SK-N-MC (cell line): ENCODE measurements around the gene MAPKAPK3.

ENCODE experiments used
- EZH2 ChIP-seq: fragments of 200-600 bp; sonication (generic); IDR thresholded peaks from one replicate; pipeline ENCODE4 v1.6.1; 2017; ENCODE audit warnings: antibody characterized with exemption
- FOXP2 ChIP-seq: optimal IDR thresholded peaks from 2 replicates; pipeline ENCODE3; 2011; ENCODE audit warnings: mild to moderate bottlenecking, moderate library complexity; ENCODE audit not compliant: insufficient read depth; ENCODE audit errors: extremely low read length, control extremely low read depth
- POLR2AphosphoS5 ChIP-seq: IDR thresholded peaks from 2 replicates; pipeline ENCODE4 v1.6.1; 2012; ENCODE audit warnings: mild to moderate bottlenecking, low read depth, low read length, borderline replicate concordance

DNA sequence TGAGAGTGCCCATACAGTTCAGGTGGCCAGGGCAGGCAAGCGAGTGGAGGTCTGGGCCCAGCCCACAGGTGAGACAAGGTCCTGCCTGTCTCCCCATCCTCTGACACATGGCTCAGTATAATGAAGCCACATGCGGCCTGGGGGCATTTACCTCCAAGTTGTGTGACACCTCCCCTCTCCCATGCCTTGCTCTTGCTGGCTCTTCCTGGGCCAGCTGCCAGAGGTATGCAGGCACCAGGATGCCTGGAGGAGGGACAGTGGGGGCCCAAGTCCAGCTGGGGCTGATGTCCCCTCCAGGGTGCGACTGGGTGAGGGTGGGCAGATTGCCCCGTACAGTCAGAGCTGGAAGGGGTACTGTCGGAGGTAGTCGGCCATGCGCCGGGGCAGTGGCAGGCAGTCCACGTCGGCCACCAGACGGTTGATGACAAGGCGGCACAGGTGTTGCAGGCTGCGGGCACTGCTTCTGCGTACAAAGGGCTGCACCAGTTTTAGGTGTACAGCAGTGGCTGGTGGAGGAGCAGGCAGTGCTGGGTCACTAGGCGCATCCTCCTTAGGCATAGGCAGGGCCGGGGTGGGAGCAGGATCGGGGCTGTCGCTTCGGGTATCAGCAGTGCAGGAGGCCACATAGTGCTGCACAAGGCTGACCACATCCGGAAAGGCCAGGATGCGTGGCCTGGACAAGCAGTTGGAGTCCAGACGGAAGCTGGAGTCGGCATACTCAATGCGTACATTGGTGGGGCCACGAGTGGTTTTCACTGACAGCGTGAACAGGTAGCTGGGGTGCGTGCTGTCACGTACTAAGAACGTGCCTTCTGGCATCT, 9.5 kb upstream of the MAPKAPK3 start:
- no peak for TF ChIP-seq EZH2
- TF ChIP-seq POLR2AphosphoS5: no peak
- TF ChIP-seq FOXP2: no peak
